Calu3 (cell line): ENCODE data around the gene CX3CL1. TPM values are rescaled to one million over a fixed set of nuclear protein-coding genes. Genes with fewer than 3 reads are reported as not detected.

Experiments used
- BruUV-seq: library from RNA; stranded (reverse); fragments of 400-500 nt; replicated peaks from 2 replicates; lab custom pipeline; 2021; lab: Mats Ljungman, UMichigan
- CTCF ChIA-PET: fragments of 300-600 bp; sonication (Branson Sonifier 250); formaldehyde crosslinking; loops from one replicate; lab custom pipeline; 2022; ENCODE audit warnings: antibody characterized with exemption; lab: Charles Lee
- DNase-seq: peaks from one replicate; pipeline ENCODE4 v3.0.0; 2022
- H3K27ac Mint-ChIP-seq: one replicate; pipeline ENCODE4 v1.8.0; 2022; ENCODE audit warnings: mixed read lengths; ENCODE audit not compliant: unreplicated experiment
- H3K27me3 Mint-ChIP-seq: one replicate; pipeline ENCODE4 v1.8.0; 2022; ENCODE audit warnings: mixed read lengths; ENCODE audit not compliant: unreplicated experiment
- H3K36me3 Mint-ChIP-seq: one replicate; pipeline ENCODE4 v1.8.0; 2022; ENCODE audit warnings: mild to moderate bottlenecking, moderate library complexity, mixed read lengths; ENCODE audit not compliant: insufficient read depth, unreplicated experiment
- H3K4me1 Mint-ChIP-seq: one replicate; pipeline ENCODE4 v1.8.0; 2022; ENCODE audit warnings: mild to moderate bottlenecking, low read depth, mixed read lengths; ENCODE audit not compliant: unreplicated experiment
- H3K4me3 Mint-ChIP-seq: one replicate; pipeline ENCODE4 v1.8.0; 2022; ENCODE audit warnings: mild to moderate bottlenecking, low read depth, moderate library complexity, mixed read lengths; ENCODE audit not compliant: unreplicated experiment
- H3K9me3 Mint-ChIP-seq: one replicate; pipeline ENCODE4 v1.8.0; 2022; ENCODE audit warnings: low read depth, mixed read lengths; ENCODE audit not compliant: unreplicated experiment
- intact Hi-C: fragments of 100-400 bp; cut with micrococcal nuclease; formaldehyde crosslinking; loops from one replicate; pipeline ENCODE4 v1.10.0; 2022; ENCODE audit not compliant: unreplicated experiment
- total RNA-seq: library from RNA; stranded (reverse); gene quantifications from 2 replicates; pipeline ENCODE4 v1.2.3, GENCODE V29; 2022
- TF ChIP-seq, protein P1 (sequence below): fragments of 200-600 bp; IDR thresholded peaks from one replicate; pipeline ENCODE4 v1.8.0; 2022; ENCODE audit warnings: antibody characterized with exemption; ENCODE audit not compliant: unreplicated experiment

Gene CX3CL1
- total RNA-seq, 1 experiment from 2014 or later, result 17.6 TPM

- peaks cover 77% of the 10 kb centered on the region for H3K4me1 Mint-ChIP-seq
- TF ChIP-seq, protein P1, sequence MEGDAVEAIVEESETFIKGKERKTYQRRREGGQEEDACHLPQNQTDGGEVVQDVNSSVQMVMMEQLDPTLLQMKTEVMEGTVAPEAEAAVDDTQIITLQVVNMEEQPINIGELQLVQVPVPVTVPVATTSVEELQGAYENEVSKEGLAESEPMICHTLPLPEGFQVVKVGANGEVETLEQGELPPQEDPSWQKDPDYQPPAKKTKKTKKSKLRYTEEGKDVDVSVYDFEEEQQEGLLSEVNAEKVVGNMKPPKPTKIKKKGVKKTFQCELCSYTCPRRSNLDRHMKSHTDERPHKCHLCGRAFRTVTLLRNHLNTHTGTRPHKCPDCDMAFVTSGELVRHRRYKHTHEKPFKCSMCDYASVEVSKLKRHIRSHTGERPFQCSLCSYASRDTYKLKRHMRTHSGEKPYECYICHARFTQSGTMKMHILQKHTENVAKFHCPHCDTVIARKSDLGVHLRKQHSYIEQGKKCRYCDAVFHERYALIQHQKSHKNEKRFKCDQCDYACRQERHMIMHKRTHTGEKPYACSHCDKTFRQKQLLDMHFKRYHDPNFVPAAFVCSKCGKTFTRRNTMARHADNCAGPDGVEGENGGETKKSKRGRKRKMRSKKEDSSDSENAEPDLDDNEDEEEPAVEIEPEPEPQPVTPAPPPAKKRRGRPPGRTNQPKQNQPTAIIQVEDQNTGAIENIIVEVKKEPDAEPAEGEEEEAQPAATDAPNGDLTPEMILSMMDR, result no peak
- DNase-seq, result no peak
- intact Hi-C loops, result no loop called here
- H3K27ac Mint-ChIP-seq, result peak overlapping the region; percentile 71
- no peaks in the 10 kb centered on the region for H3K27me3 Mint-ChIP-seq
- H3K9me3 Mint-ChIP-seq, result no peaks in the 10 kb centered on the region
- H3K36me3 Mint-ChIP-seq, result peaks cover 13% of the 10 kb centered on the region
- H3K4me3 Mint-ChIP-seq, result peak overlapping the region; percentile 24
- BruUV-seq, result no TSS peak
- CTCF ChIA-PET, result interaction anchor here (0.7 to 1.1 kb wide), 4 partner anchors 12 to 136 kb away, joined by 3 to 6 read pairs (median 4); no protein-coding TSS in a partner anchor
These were observed 15.5 kb downstream of the CX3CL1 start for GRCh38 chr16:57387598-57388354.

- intact Hi-C loops, result no loop called here
- peaks cover 80% of the 10 kb centered on the region for H3K4me1 Mint-ChIP-seq
- H3K36me3 Mint-ChIP-seq, result peaks cover 6% of the 10 kb centered on the region
- BruUV-seq, result no TSS peak
- peak; percentile 67 for DNase-seq
- no peaks in the 10 kb centered on the region for H3K9me3 Mint-ChIP-seq
- peak overlapping the region; percentile 24 for H3K4me3 Mint-ChIP-seq
- H3K27me3 Mint-ChIP-seq, result no peaks in the 10 kb centered on the region
- peak overlapping the region; percentile 71 for H3K27ac Mint-ChIP-seq
- TF ChIP-seq, protein P1, result no peak
- CTCF ChIA-PET, result interaction anchor here (0.7 to 1.1 kb wide), 4 partner anchors 13 to 137 kb away, joined by 3 to 6 read pairs (median 4); no protein-coding TSS in a partner anchor
These were observed 16.2 kb downstream of the CX3CL1 start for GRCh38 chr16:57388359-57389086.

DNA sequence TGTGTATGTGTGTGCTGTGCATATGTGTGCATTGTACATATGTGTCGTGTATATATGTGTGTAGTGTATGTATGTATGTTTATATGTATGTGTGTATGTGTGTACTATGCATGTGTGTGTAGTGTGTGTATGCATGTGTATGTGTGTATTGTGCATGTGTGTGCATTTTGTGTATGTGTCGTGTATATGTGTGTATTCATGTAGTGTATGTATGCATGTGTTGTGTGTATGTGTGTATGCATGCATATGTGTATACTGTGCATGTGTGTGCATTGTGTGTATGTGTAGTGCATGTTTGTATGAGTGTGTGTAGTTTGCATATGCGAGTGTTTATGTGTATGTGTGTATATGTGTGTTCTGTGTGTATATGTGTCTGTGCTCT, 16.8 kb downstream of the CX3CL1 start:
- H3K27ac Mint-ChIP-seq, result peak overlapping the region; percentile 71

GRCh38 chr16:57390636-57391295, 18.5 kb downstream of the CX3CL1 start:
- DNase-seq, result no peak
- CTCF ChIA-PET, result interaction anchor here (0.6 to 0.9 kb wide), 2 partner anchors 10 to 198 kb away, joined by 8 read pairs; no protein-coding TSS in a partner anchor
- intact Hi-C loops, result no loop called here
- Mint-ChIP-seq H3K4me1 (peaks cover 63% of the 10 kb centered on the region), H3K27me3 (no peaks in the 10 kb centered on the region), H3K27ac (no peak overlapping the region), H3K9me3 (no peaks in the 10 kb centered on the region), H3K4me3 (no peak overlapping the region), H3K36me3 (peaks cover 13% of the 10 kb centered on the region)
- TF ChIP-seq, protein P1, result no peak
- no TSS peak for BruUV-seq

More for the DNA sequence above, 16.8 kb downstream of the CX3CL1 start:
- Mint-ChIP-seq H3K4me1 (peaks cover 74% of the 10 kb centered on the region), H3K36me3 (peaks cover 6% of the 10 kb centered on the region), H3K4me3 (peak overlapping the region; percentile 24), H3K27me3 (no peaks in the 10 kb centered on the region), H3K9me3 (no peaks in the 10 kb centered on the region)
- intact Hi-C loops, result no loop called here
- TF ChIP-seq, protein P1, result no peak
- no peak for DNase-seq
- BruUV-seq, result no TSS peak
- CTCF ChIA-PET, result no interaction called here
